HG03175 (cell line): ENCODE results near the gene P2RY1.
"Not testable (repeated sequence)": the region's sequence is repeated elsewhere in the genome, so short reads cannot be mapped to it uniquely, and the experiment has no call there.

Experiments used
- ATAC-seq: cut with Tn5 transposase; IDR thresholded peaks from one replicate; pipeline ENCODE4 v1.9.1; 2021; ENCODE audit warnings: mild to moderate bottlenecking, moderate library complexity; ENCODE audit not compliant: unreplicated experiment

Gene P2RY1

DNA sequence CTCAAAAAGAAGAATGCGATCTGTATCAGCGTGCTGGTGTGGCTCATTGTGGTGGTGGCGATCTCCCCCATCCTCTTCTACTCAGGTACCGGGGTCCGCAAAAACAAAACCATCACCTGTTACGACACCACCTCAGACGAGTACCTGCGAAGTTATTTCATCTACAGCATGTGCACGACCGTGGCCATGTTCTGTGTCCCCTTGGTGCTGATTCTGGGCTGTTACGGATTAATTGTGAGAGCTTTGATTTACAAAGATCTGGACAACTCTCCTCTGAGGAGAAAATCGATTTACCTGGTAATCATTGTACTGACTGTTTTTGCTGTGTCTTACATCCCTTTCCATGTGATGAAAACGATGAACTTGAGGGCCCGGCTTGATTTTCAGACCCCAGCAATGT is 1.3 kb downstream of the P2RY1 start:
- no peak for ATAC-seq

- no peak for ATAC-seq
Measured at GRCh38 chr3:152839511-152839910, 4.6 kb downstream of the P2RY1 start.

- ATAC-seq: no peak
Measured at GRCh38 chr3:152841131-152841530, 6.2 kb downstream of the P2RY1 start.

DNA sequence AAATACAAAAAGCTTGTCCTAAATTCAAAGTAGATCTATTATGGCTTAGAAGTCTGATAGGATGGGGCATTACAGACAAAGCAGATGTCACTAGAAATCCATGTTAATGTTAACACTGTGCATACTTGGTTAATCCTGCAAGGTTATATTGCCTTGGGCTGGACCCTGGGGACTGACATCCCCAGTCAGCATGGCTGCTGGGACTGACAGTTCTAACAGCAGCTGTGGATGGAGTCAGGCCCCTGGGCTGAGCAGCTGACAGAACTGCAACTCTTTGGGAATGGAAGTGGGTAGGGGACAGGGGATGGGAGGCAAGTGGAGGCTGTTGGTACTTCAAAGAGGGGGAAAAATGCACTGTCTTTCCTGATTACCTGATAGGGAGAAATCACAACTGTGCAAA is 7.5 kb downstream of the P2RY1 start:
- ATAC-seq: no peak

DNA sequence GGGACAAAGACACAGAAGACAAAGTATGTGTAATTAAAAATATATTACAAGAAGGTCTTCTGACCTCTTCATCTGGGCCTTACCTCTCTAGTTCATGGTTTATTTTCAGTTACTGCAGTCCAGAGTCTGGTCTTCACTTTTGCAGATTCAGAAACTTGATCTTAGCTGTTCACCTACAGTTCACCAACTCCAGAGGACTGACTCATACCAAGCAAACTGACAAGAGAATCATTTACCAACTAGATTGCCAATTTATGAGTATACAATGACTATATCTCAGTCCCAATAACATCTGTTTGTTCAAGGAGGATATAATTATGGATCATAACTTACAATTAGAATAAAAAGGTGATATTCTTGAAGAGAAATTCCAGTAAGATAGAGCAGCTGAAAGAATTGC is 9.0 kb downstream of the P2RY1 start:
- peak; percentile 91 for ATAC-seq

DNA sequence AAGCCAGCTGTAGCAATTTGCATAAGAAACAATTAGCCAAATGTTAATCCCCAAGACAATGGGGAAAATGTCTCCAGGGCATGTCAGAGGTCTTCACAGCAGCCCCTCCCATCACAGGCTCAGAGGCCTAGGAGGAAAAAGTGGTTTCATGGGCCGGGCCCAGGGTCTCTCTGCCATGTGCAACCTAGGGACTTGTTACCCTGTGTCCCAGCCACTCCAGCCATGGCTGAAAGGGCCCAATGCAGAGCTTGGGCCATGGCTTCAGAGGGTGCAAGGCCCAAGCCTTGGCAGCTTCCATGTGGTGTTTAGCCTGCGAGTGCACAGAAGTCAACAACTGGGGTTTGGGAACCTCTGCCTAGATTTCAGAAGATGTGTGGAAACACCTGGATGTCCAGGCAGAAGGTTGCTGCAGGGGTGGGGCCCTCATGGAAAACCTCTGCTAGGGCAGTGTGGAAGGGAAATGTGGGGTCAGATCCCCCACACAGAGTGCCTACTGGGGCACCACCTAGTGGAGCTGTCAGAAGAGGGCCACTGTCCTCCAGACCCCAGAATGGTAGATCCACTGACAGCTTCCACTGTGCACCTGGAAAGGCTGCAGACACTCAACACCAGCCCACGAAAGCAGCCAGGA is 11.8 kb downstream of the P2RY1 start:
- ATAC-seq: not testable (repeated sequence)

DNA sequence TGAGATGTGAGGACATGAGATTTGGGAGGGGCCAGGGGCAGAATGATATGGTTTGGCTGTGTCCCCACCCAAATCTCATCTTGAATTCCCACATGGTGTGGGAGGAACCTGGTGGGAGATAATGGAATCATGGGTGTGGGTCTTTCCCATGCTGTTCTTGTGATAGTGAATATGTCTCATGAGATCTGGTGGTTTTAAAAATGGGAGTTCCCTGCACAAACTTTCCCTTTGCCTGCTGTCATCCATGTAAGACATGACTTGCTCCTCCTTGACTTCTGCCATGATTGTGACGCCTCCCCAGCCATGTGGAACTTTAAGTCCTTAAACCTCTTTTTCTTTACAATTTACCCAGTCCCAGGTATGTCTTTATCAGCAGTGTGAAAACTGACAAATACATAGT is 12.7 kb downstream of the P2RY1 start:
- not testable (repeated sequence) for ATAC-seq

DNA sequence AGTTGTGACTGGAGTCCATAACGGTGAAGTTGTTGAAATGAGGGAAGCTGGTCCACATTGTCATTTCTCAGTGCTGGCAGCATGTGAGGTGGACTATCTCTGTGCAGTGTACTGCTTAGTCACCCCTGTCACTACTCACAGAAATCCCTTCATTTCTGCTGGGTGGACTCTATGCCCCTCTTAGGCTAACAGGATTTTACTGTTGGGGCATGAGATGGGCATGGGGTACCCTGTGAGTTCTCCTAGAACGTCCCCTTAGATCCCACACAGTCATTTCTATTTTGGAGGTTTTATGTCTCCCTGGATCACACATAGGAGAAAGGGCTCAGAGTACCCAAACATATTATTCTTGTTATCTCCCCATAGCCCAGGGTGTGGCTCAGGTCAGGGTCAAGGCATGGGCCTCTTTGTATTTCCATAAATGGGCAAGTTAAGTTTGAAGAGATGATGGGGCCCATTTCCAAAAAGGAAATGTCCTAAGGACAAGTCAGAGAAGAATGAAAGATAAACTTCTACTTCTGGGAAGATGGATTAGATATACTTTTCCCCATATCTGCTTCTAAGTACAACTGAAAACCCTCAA is 15.2 kb downstream of the P2RY1 start:
- no peak for ATAC-seq

GRCh38 chr3:152853196-152853595 is 18.3 kb downstream of the P2RY1 start:
- ATAC-seq: no peak

DNA sequence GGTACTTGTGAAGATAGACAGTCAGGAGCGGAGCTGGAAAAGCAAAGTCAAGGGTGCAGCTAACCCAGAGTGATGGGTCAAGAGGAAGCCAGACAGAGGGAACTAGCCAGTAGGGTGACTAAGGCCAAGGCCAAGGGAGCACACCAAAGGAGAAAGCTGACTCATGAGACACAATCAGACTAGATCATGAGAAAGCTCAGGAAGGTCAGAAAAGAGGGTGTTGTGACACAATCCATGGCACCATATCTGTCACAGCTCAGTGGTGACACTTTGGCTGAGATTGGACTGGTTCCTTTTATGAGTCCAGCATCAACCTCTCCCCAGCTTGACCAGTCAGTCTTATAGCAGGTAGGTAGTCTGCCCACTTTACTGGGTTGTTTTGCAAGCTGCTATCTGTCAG is 22.2 kb downstream of the P2RY1 start:
- ATAC-seq: no peak

- no peak for ATAC-seq
Measured at GRCh38 chr3:152858170-152858800, 23.4 kb downstream of the P2RY1 start.

DNA sequence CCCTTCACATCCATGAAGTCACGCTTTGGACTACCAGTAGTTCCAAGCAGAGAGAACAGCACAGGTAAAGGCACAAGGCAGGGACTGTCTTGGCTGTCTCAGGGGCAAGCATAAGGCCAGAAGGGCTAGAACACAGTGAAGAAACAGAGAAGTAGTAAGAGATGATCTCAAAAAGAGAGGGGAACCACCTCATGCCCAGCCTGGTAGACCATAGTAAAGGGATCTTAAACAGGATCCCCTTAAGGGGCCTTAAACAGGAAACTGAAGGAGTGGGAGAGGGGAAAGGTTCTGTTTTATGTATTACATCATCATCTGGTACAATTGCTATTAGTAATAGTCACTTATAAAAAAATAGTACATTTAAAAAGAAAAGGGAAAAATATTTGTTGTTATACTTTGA is 25.8 kb downstream of the P2RY1 start:
- ATAC-seq: no peak

- no peak for ATAC-seq
Measured at GRCh38 chr3:152865668-152866245, 30.8 kb downstream of the P2RY1 start.

- ATAC-seq: no peak
Measured at GRCh38 chr3:152870027-152870426, 35.1 kb downstream of the P2RY1 start.

GRCh38 chr3:152873314-152873713 is 38.4 kb downstream of the P2RY1 start:
- not testable (repeated sequence) for ATAC-seq

DNA sequence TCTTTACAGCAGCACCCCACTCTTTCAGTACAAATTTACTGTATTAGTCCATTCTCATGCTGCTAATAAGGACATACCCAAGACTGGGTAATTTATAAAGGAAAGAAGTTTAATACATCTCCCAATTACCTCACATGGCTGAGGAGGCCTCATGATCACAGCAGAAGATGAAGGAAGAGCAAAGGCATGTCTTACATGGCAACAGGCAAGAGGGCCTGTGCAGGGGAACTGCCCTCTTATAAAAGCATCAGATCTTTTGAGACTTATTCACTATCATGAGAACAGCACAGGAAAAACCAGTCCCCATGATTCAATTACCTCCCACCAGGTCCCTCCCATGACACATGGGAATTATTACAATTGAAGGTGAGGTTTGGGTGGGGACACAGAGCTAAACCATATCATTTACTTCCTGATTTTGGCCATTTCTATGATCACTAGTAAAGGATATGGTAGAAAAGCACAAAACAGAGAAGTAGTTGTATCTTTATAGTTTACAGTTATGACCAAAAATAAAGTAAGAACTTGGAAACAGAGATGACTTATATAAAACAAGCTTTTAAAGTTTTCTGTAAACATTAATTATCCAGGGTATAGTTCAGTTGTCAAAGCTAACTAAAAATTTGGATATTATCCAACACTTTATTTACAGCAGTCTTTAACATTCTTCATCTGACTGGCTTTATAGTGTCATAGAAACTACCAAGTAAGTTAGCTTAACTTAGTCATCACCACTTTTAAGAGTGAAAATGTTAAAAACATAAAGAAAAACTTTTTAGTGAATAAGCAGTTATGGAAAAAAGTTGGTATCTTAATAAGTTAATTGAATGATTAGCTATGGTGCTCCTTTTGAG is 40.2 kb downstream of the P2RY1 start:
- no peak for ATAC-seq

- no peak for ATAC-seq
Measured at GRCh38 chr3:152879130-152879789, 44.3 kb downstream of the P2RY1 start.

DNA sequence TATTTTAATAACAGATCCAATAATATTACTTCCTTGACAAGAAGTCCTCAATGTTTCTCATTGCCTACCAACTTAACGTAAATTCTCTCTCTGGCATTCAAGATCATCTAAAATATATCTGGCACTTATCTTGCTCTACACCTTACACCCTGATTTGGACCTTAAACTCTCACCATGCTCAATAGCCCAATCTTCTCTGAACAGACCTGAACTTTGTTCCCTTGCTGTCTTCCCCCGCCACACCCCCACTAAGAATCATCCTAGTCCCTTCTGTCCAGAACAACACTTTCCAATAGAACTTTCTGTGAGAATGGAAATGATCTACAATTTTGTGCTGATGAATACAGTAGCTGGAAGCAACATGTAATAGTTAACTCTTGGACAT is 44.9 kb downstream of the P2RY1 start:
- ATAC-seq: no peak

- ATAC-seq: no peak
Measured at GRCh38 chr3:152885076-152885475, 50.1 kb downstream of the P2RY1 start.
